ENCODE measurements around the gene GATAD2A. TPM values are rescaled to one million over a fixed set of nuclear protein-coding genes. Genes with fewer than 3 reads are reported as not detected.

The GATAD2A gene
- total and polyA plus RNA-seq, 2 of the 13 experiments (the other 11 are each of a cell fraction or from before 2014, with no cell fraction given): 16.8 to 28.6 TPM

DNA sequence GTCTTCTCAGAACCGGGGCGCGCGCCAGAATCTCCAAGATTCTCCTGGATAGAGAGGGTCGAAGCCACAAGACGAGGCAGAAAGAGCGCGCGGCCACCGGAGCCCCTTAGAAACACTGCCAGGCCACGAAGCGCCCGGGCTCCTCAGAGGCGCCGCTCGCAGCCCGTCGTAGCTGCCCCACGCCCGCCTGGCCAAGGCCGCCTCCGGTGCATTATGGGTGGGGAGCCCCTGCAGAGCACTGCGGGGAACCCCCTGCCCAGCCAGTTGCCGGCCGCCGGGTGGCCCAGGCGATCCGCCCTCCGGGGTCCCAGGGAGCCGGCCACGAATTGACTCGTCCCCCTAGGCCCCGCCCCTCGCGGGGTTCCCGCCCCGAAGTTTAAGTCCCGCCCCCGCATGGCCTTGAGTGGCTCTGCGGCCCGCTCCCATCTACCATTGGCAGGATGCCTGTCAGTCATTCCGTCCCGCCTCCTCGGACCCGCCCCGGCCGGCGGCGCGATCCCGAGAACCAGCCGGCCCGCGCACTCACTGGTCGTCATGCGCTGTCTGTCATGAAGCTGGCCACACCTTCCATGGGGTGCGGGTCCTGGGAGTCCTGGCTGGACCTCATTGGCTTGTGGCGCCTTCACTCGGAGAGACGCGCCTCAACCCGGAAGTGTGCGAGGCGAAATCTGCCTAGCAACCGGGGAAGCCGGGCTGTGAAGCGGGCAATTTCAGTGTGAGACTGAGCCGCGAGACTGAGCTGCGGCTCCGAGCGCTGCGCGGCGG is 20.2 kb upstream of the GATAD2A start (continued):
- no peak for TF ChIP-seq HCFC1 (IDR thresholded peaks at IDR 0.05; ENCODE audit: low read depth, low read length)
- no peak for TF ChIP-seq ZFP36L1 (CRISPR knock-in tag; IDR thresholded peaks at IDR 0.05)
- no peak for TF ChIP-seq MLLT10 (CRISPR knock-in tag; IDR thresholded peaks at IDR 0.05)
- no peak for TF ChIP-seq TBP (CRISPR knock-in tag; IDR thresholded peaks at IDR 0.05)
- TF ChIP-seq KLF11 (CRISPR knock-in tag; IDR thresholded peaks at IDR 0.05): no peak
- no peak for TF ChIP-seq ZNF589 (CRISPR knock-in tag; conservative IDR thresholded peaks at IDR 0.05)
- TF ChIP-seq ZNF629 (CRISPR knock-in tag; conservative IDR thresholded peaks at IDR 0.05): no peak
- no peak for TF ChIP-seq PAF1 (CRISPR knock-in tag; IDR thresholded peaks at IDR 0.05)
- TF ChIP-seq ZNF496 (CRISPR knock-in tag; IDR thresholded peaks at IDR 0.05; ENCODE audit: insufficient replicate concordance): no peak
- TF ChIP-seq, protein P1, sequence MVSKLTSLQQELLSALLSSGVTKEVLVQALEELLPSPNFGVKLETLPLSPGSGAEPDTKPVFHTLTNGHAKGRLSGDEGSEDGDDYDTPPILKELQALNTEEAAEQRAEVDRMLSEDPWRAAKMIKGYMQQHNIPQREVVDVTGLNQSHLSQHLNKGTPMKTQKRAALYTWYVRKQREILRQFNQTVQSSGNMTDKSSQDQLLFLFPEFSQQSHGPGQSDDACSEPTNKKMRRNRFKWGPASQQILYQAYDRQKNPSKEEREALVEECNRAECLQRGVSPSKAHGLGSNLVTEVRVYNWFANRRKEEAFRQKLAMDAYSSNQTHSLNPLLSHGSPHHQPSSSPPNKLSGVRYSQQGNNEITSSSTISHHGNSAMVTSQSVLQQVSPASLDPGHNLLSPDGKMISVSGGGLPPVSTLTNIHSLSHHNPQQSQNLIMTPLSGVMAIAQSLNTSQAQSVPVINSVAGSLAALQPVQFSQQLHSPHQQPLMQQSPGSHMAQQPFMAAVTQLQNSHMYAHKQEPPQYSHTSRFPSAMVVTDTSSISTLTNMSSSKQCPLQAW (CRISPR knock-in tag; IDR thresholded peaks at IDR 0.05): peak; percentile 53; the same call in 1 of the 2 replicates
- no peak for TF ChIP-seq JUN (CRISPR knock-in tag; IDR thresholded peaks at IDR 0.05)
- TF ChIP-seq, protein P2, sequence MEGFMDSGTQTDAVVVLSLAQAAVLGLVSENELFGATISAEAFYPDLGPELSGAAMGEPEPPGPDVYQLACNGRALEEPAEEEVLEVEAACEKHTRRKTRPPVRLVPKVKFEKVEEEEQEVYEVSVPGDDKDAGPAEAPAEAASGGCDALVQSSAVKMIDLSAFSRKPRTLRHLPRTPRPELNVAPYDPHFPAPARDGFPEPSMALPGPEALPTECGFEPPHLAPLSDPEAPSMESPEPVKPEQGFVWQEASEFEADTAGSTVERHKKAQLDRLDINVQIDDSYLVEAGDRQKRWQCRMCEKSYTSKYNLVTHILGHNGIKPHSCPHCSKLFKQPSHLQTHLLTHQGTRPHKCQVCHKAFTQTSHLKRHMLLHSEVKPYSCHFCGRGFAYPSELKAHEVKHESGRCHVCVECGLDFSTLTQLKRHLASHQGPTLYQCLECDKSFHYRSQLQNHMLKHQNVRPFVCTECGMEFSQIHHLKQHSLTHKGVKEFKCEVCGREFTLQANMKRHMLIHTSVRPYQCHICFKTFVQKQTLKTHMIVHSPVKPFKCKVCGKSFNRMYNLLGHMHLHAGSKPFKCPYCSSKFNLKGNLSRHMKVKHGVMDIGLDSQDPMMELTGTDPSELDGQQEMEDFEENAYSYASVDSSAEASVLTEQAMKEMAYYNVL (CRISPR knock-in tag; IDR thresholded peaks at IDR 0.05; ENCODE audit: borderline replicate concordance): peak; percentile 43; the same call in 1 of the 2 replicates
- TF ChIP-seq, protein P3, sequence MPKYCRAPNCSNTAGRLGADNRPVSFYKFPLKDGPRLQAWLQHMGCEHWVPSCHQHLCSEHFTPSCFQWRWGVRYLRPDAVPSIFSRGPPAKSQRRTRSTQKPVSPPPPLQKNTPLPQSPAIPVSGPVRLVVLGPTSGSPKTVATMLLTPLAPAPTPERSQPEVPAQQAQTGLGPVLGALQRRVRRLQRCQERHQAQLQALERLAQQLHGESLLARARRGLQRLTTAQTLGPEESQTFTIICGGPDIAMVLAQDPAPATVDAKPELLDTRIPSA (CRISPR knock-in tag; IDR thresholded peaks at IDR 0.05; ENCODE audit: borderline replicate concordance): no peak
- no peak for TF ChIP-seq ZNF253 (CRISPR knock-in tag; IDR thresholded peaks at IDR 0.05; ENCODE audit: borderline replicate concordance)
- TF ChIP-seq SAP130 (CRISPR knock-in tag; IDR thresholded peaks at IDR 0.05; ENCODE audit: low read depth): peak; percentile 97
- TF ChIP-seq, protein P4, sequence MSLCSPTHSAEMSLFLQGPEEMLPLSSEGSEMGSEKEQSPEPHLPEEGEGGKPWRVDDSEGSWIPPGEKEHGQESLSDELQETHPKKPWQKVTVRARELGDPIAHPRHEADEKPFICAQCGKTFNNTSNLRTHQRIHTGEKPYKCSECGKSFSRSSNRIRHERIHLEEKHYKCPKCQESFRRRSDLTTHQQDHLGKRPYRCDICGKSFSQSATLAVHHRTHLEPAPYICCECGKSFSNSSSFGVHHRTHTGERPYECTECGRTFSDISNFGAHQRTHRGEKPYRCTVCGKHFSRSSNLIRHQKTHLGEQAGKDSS (CRISPR knock-in tag; IDR thresholded peaks at IDR 0.05; ENCODE audit: borderline replicate concordance, low read depth): no peak
- TF ChIP-seq SKI (IDR thresholded peaks at IDR 0.05; ENCODE audit: partially characterized antibody): no peak
- TF ChIP-seq KMT2A (CRISPR knock-in tag; IDR thresholded peaks at IDR 0.05): peak; percentile 23; the same call in 1 of the 2 replicates
- no peak for TF ChIP-seq SIX1 (CRISPR knock-in tag; IDR thresholded peaks at IDR 0.05; ENCODE audit: borderline replicate concordance)
- TF ChIP-seq ZNF614 (CRISPR knock-in tag; IDR thresholded peaks at IDR 0.05; ENCODE audit: borderline replicate concordance): peak; percentile 34; the same call in 1 of the 2 replicates
- no peak for TF ChIP-seq NFE2 (CRISPR knock-in tag; IDR thresholded peaks at IDR 0.05)
- TF ChIP-seq POGZ (CRISPR knock-in tag; IDR thresholded peaks at IDR 0.05): no peak; the same call in none of the 2 replicates
- no peak for TF ChIP-seq PHB2 (IDR thresholded peaks at IDR 0.05; ENCODE audit: partially characterized antibody)
- TF ChIP-seq ATAD3A (CRISPR knock-in tag; IDR thresholded peaks at IDR 0.05): no peak
- no peak for TF ChIP-seq IRX3 (CRISPR knock-in tag; IDR thresholded peaks at IDR 0.05; ENCODE audit: borderline replicate concordance, low read depth)
- no peak for TF ChIP-seq ZNF180 (CRISPR knock-in tag; IDR thresholded peaks at IDR 0.05; ENCODE audit: borderline replicate concordance, low read depth)
- no peak for TF ChIP-seq ZNF205 (CRISPR knock-in tag; IDR thresholded peaks at IDR 0.05)
